Measurements from ENCODE around the gene PVALB. TPM values are rescaled to one million over a fixed set of nuclear protein-coding genes. Genes with fewer than 3 reads are reported as not detected.

Gene PVALB
- total and polyA plus RNA-seq, 10 of the 15 experiments (the other 5 are each of a cell fraction or from before 2014, with no cell fraction given) = not detected

DNA sequence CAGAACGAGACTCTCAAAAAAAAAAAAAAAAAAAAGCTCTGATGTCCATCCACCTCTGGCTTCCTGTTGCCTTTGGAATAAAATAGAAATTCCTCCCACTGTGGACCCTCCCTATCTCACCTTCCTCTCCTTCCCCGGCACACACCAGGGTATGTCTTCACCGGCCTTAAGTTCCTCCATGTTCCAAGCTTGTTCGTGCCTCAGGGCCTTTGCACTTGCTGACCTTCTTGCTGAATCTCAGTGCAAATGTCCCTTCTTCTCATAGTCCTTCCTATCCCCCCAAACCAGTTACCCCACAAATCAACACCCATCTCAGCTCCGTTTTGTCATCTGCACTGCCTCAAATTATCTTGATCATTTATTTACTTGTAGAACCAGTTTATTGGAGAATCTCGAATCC is 61.5 kb downstream of the PVALB start:
- FAIRE-seq = no peak
- intact Hi-C loops (cut with micrococcal nuclease; ENCODE audit: unreplicated experiment) = loop anchor here (5.0 kb wide), 1 partner anchor 208 kb away; no protein-coding TSS in a partner anchor
- in situ Hi-C loops (cut with MboI) = no loop called here
- TF ChIP-seq ETV6 (conservative IDR thresholded peaks at IDR 0.05 in 1 of 2, IDR thresholded peaks at IDR 0.05 in 1 of 2; ENCODE audit: borderline replicate concordance in 1 of 2, low read depth in 1 of 2) = no peak
- no peak for TF ChIP-seq SIN3A (IDR thresholded peaks at IDR 0.05; ENCODE audit: low read depth, low read length)
- no peak for TF ChIP-seq STAT1 (conservative IDR thresholded peaks at IDR 0.05)
- no peak for TF ChIP-seq SREBF1 (IDR thresholded peaks at IDR 0.05; ENCODE audit: low read length)
- no peak for TF ChIP-seq GATAD2B (conservative IDR thresholded peaks at IDR 0.05; ENCODE audit: low read depth)
- TF ChIP-seq CBFB (IDR thresholded peaks at IDR 0.05; ENCODE audit: low read depth) = no peak
- no peak for TF ChIP-seq PML (IDR thresholded peaks at IDR 0.05; ENCODE audit: low read length)
- TF ChIP-seq TCF7 (IDR thresholded peaks at IDR 0.05; ENCODE audit: borderline replicate concordance) = no peak
- no peak for TF ChIP-seq MTA2 (IDR thresholded peaks at IDR 0.05; ENCODE audit: low read depth)
- no peak for TF ChIP-seq SREBF2 (IDR thresholded peaks at IDR 0.05; ENCODE audit: low read length)
- no peak for TF ChIP-seq ATF7 (IDR thresholded peaks at IDR 0.05; ENCODE audit: low read depth)
- TF ChIP-seq CHD1 (IDR thresholded peaks at IDR 0.05; ENCODE audit: low read depth, low read length) = no peak
- no peak for TF ChIP-seq POLR2A (IDR thresholded peaks at IDR 0.05; ENCODE audit: low read depth, low read length)
- no peak for TF ChIP-seq ZNF274 (IDR thresholded peaks at IDR 0.05; ENCODE audit: insufficient read depth, insufficient read length)
- TF ChIP-seq, protein P1, sequence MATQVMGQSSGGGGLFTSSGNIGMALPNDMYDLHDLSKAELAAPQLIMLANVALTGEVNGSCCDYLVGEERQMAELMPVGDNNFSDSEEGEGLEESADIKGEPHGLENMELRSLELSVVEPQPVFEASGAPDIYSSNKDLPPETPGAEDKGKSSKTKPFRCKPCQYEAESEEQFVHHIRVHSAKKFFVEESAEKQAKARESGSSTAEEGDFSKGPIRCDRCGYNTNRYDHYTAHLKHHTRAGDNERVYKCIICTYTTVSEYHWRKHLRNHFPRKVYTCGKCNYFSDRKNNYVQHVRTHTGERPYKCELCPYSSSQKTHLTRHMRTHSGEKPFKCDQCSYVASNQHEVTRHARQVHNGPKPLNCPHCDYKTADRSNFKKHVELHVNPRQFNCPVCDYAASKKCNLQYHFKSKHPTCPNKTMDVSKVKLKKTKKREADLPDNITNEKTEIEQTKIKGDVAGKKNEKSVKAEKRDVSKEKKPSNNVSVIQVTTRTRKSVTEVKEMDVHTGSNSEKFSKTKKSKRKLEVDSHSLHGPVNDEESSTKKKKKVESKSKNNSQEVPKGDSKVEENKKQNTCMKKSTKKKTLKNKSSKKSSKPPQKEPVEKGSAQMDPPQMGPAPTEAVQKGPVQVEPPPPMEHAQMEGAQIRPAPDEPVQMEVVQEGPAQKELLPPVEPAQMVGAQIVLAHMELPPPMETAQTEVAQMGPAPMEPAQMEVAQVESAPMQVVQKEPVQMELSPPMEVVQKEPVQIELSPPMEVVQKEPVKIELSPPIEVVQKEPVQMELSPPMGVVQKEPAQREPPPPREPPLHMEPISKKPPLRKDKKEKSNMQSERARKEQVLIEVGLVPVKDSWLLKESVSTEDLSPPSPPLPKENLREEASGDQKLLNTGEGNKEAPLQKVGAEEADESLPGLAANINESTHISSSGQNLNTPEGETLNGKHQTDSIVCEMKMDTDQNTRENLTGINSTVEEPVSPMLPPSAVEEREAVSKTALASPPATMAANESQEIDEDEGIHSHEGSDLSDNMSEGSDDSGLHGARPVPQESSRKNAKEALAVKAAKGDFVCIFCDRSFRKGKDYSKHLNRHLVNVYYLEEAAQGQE (IDR thresholded peaks at IDR 0.05; ENCODE audit: low read depth, low read length) = no peak
- TF ChIP-seq, protein P2, sequence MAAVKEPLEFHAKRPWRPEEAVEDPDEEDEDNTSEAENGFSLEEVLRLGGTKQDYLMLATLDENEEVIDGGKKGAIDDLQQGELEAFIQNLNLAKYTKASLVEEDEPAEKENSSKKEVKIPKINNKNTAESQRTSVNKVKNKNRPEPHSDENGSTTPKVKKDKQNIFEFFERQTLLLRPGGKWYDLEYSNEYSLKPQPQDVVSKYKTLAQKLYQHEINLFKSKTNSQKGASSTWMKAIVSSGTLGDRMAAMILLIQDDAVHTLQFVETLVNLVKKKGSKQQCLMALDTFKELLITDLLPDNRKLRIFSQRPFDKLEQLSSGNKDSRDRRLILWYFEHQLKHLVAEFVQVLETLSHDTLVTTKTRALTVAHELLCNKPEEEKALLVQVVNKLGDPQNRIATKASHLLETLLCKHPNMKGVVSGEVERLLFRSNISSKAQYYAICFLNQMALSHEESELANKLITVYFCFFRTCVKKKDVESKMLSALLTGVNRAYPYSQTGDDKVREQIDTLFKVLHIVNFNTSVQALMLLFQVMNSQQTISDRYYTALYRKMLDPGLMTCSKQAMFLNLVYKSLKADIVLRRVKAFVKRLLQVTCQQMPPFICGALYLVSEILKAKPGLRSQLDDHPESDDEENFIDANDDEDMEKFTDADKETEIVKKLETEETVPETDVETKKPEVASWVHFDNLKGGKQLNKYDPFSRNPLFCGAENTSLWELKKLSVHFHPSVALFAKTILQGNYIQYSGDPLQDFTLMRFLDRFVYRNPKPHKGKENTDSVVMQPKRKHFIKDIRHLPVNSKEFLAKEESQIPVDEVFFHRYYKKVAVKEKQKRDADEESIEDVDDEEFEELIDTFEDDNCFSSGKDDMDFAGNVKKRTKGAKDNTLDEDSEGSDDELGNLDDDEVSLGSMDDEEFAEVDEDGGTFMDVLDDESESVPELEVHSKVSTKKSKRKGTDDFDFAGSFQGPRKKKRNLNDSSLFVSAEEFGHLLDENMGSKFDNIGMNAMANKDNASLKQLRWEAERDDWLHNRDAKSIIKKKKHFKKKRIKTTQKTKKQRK (IDR thresholded peaks at IDR 0.05; ENCODE audit: low read depth, low read length) = no peak
- H3K27me3 ChIP-seq (replicated peaks in 1 of 2; ENCODE audit: control insufficient read depth in 2 of 2, insufficient read depth in 2 of 2, low read length in 1 of 2) = peaks cover 2 to 5% of the 10 kb centered on the region in 2 experiments; a peak in 2 of 4 replicates
- no peak for ATAC-seq
- no peak overlapping the region for H3K27ac ChIP-seq (ENCODE audit: control insufficient read depth, insufficient read depth)
- no peak for DNase-seq (ENCODE audit: low read depth, low spot score)
- no peaks in the 10 kb centered on the region for H3K36me3 ChIP-seq (ENCODE audit: control insufficient read depth in 2 of 2, insufficient read depth in 2 of 2, low read length in 1 of 2)
- H2AFZ ChIP-seq (ENCODE audit: control insufficient read depth, low read depth, low read length) = no peak overlapping the region
- no peaks in the 10 kb centered on the region for H3K9me3 ChIP-seq (replicated peaks; ENCODE audit: control insufficient read depth, insufficient read depth, low read length)
- H3K9ac ChIP-seq (ENCODE audit: control insufficient read depth, insufficient read depth, low read length) = no peak overlapping the region
- SMC1A ChIA-PET (ENCODE audit: uncharacterized antibody, unreplicated experiment) = interaction anchor here (0.7 to 3.3 kb wide), 2 partner anchors 223 to 227 kb away, joined by 3 to 11 read pairs; no protein-coding TSS in a partner anchor
- H4K20me1 ChIP-seq (ENCODE audit: control insufficient read depth, insufficient read depth) = no peaks in the 10 kb centered on the region
- RAD21 ChIA-PET (ENCODE audit: unreplicated experiment) = interaction anchor here (0.6 kb wide), 1 partner anchor 18 kb away, joined by 3 read pairs; no protein-coding TSS in a partner anchor
- no peaks in the 10 kb centered on the region for H3K79me2 ChIP-seq (ENCODE audit: control insufficient read depth, insufficient read depth, low read length)
- 36% methylated on average over 6 of the region's 6 CpGs for WGBS (ENCODE audit: insufficient coverage, insufficient replicate concordance, low lambda C conversion rate, missing lambda C conversion rate)
- POLR2A ChIA-PET = no interaction called here
- no peak overlapping the region for H3K4me3 ChIP-seq
- BruUV-seq (replicated peaks) = no TSS peak
- no peaks in the 10 kb centered on the region for H3K4me1 ChIP-seq (ENCODE audit: control insufficient read depth, insufficient read depth, low read length)
- H3K4me2 ChIP-seq (ENCODE audit: control insufficient read depth, insufficient read depth) = no peak overlapping the region
- CTCF ChIA-PET = interaction anchor here (0.7 to 3.3 kb wide), 6 partner anchors 9 to 222 kb away, joined by 3 to 17 read pairs (median 8); partner anchors contain the start of gene IFT27

All from GM12878 (cell line).